H1 (cell line): Measurements from ENCODE around the gene GPX6. TPM values are rescaled to one million over a fixed set of nuclear protein-coding genes. Genes with fewer than 3 reads are reported as not detected.

ENCODE experiments used
- CTCF ChIA-PET: fragments of 300-600 bp; sonication (Branson Sonifier 250); formaldehyde crosslinking; loops from one replicate; lab custom pipeline; 2021; ENCODE audit not compliant: partially characterized antibody; lab: Charles Lee
- POLR2A ChIA-PET: fragments of 300-600 bp; sonication (Branson Sonifier 250); formaldehyde crosslinking; loops from one replicate; lab custom pipeline; 2021; ENCODE audit warnings: inconsistent platforms; ENCODE audit not compliant: partially characterized antibody; lab: Charles Lee
- DNase-seq, 2 experiments: peaks; one replicate each; pipeline versions ENCODE4 v3.0.0 to v3.0.0-alpha.2; 2010 to 2022; ENCODE audit warnings: low spot score in 2 of 2, low read depth in 1 of 2, mixed read lengths in 1 of 2
- FAIRE-seq: peaks from 2 replicates; lab custom pipeline; 2011; peaks lifted over from hg19 to GRCh38; lab: Jason Lieb, UNC
- H2AFZ ChIP-seq: 2 replicates; pipeline ENCODE4 v1.8.1; 2012; ENCODE audit warnings: low read length, inconsistent platforms
- H2AK5ac ChIP-seq: 2 replicates; pipeline ENCODE4 v1.6.1; 2013; ENCODE audit warnings: low read depth, low read length
- H2BK120ac ChIP-seq: replicated peaks from 2 replicates; pipeline ENCODE3; 2013; ENCODE audit warnings: low read depth, low read length, inconsistent platforms
- H2BK12ac ChIP-seq: 2 replicates; pipeline ENCODE4 v1.6.1; 2013; ENCODE audit warnings: low read depth, low read length
- H2BK15ac ChIP-seq: 2 replicates; pipeline ENCODE4 v1.6.1; 2013; ENCODE audit warnings: low read length
- H2BK20ac ChIP-seq: 2 replicates; pipeline ENCODE4 v1.6.1; 2013; ENCODE audit warnings: low read length
- H2BK5ac ChIP-seq: 2 replicates; pipeline ENCODE4 v1.6.1; 2013; ENCODE audit warnings: low read depth, low read length
- H3K14ac ChIP-seq: 2 replicates; pipeline ENCODE4 v1.6.1; 2013; ENCODE audit warnings: inconsistent platforms; ENCODE audit not compliant: insufficient read length
- H3K18ac ChIP-seq: 2 replicates; pipeline ENCODE4 v1.6.1; 2013; ENCODE audit warnings: low read length; ENCODE audit errors: extremely low read depth
- H3K23ac ChIP-seq: 2 replicates; pipeline ENCODE4 v1.6.1; 2013; ENCODE audit warnings: inconsistent platforms; ENCODE audit not compliant: insufficient read length
- H3K23me2 ChIP-seq: 2 replicates; pipeline ENCODE4 v1.6.1; 2013; ENCODE audit warnings: low read depth, low read length
- H3K27ac ChIP-seq: 2 replicates; pipeline ENCODE4 v1.6.1; 2011; ENCODE audit warnings: low read depth, low read length, inconsistent platforms
- H3K27me3 ChIP-seq, 4 experiments: replicated peaks in 1 of 4; 1 replicate in 1 of 4; 2 replicates in 3 of 4; pipeline versions ENCODE4 v1.6.1 to v1.8.1; 2011 to 2013; ENCODE audit warnings: low read length in 3 of 4, mild to moderate bottlenecking in 3 of 4, inconsistent platforms in 2 of 4, mixed read lengths in 2 of 4, moderate library complexity in 1 of 4; ENCODE audit not compliant: control insufficient read depth in 3 of 4, insufficient read depth in 3 of 4; ENCODE audit errors: extremely low read depth in 1 of 4
- H3K36me3 ChIP-seq, 4 experiments: 2 replicates each; pipeline versions ENCODE4 v1.6.1 to v1.8.1; 2011 to 2013; ENCODE audit warnings: mild to moderate bottlenecking in 4 of 4, low read length in 3 of 4, moderate library complexity in 2 of 4, control low read depth in 1 of 4, inconsistent platforms in 1 of 4; ENCODE audit not compliant: insufficient read depth in 4 of 4, control insufficient read depth in 2 of 4
- H3K4ac ChIP-seq: replicated peaks from 2 replicates; pipeline ENCODE3; 2013; ENCODE audit warnings: low read length, low read depth, mixed read lengths, inconsistent platforms; ENCODE audit not compliant: insufficient read length
- H3K4me1 ChIP-seq, 4 experiments: replicated peaks in 1 of 4; 1 replicate in 1 of 4; 2 replicates in 3 of 4; pipeline versions ENCODE4 v1.6.1 to v1.8.1; 2011 to 2013; ENCODE audit warnings: low read length in 3 of 4, inconsistent platforms in 2 of 4, mixed read lengths in 1 of 4; ENCODE audit not compliant: insufficient read depth in 4 of 4, control insufficient read depth in 3 of 4
- H3K4me2 ChIP-seq, 2 experiments: 2 replicates each; pipeline versions ENCODE4 v1.6.1 to v1.8.1; 2011 to 2013; ENCODE audit warnings: low read depth in 2 of 2, low read length in 2 of 2, control low read depth in 1 of 2, inconsistent platforms in 1 of 2, mild to moderate bottlenecking in 1 of 2; ENCODE audit not compliant: insufficient read depth in 1 of 2
- H3K4me3 ChIP-seq, 4 experiments: fragments of 200-600, 300-600 bp in 1 of 4; sonication (generic), shearing (Covaris generic), sonication (Bioruptor Twin) in 1 of 4; 2 replicates each; pipeline versions ENCODE4 v1.5.1 to v1.8.1; 2011 to 2016; ENCODE audit warnings: low read length in 4 of 4, low read depth in 3 of 4, control low read depth in 2 of 4, inconsistent platforms in 2 of 4, mild to moderate bottlenecking in 2 of 4, mixed read lengths in 1 of 4, moderate library complexity in 1 of 4; ENCODE audit not compliant: insufficient read depth in 2 of 4; ENCODE audit errors: extremely low read depth in 1 of 4
- H3K56ac ChIP-seq: replicated peaks from 2 replicates; pipeline ENCODE3; 2013; ENCODE audit warnings: low read depth, mild to moderate bottlenecking, mixed read lengths, low read length, inconsistent platforms; ENCODE audit not compliant: insufficient read length
- H3K79me1 ChIP-seq: 2 replicates; pipeline ENCODE4 v1.6.1; 2013; ENCODE audit warnings: low read depth, low read length, control low read depth
- H3K79me2 ChIP-seq, 2 experiments: 2 replicates each; pipeline versions ENCODE4 v1.6.1 to v1.8.1; 2012 to 2013; ENCODE audit warnings: low read length in 2 of 2, mild to moderate bottlenecking in 2 of 2, inconsistent platforms in 1 of 2; ENCODE audit not compliant: insufficient read depth in 2 of 2, control insufficient read depth in 1 of 2
- H3K9ac ChIP-seq, 4 experiments: replicated peaks in 1 of 4; 1 replicate in 1 of 4; 2 replicates in 3 of 4; pipeline versions ENCODE4 v1.6.1 to v1.8.1; 2011 to 2013; ENCODE audit warnings: low read depth in 3 of 4, low read length in 3 of 4, control low read depth in 2 of 4, mild to moderate bottlenecking in 2 of 4, moderate library complexity in 2 of 4, inconsistent platforms in 1 of 4; ENCODE audit errors: extremely low read depth in 1 of 4
- H3K9me3 ChIP-seq, 2 experiments: 2 replicates each; pipeline versions ENCODE4 v1.6.1 to v1.8.1; 2012 to 2013; ENCODE audit warnings: mild to moderate bottlenecking in 2 of 2, moderate library complexity in 2 of 2, control low read depth in 1 of 2, inconsistent platforms in 1 of 2, low read depth in 1 of 2, low read length in 1 of 2, mixed read lengths in 1 of 2; ENCODE audit not compliant: insufficient read depth in 2 of 2
- H4K20me1 ChIP-seq, 2 experiments: replicated peaks in 1 of 2; 2 replicates each; pipeline versions ENCODE3 to v1.8.1; 2011 to 2013; ENCODE audit warnings: inconsistent platforms in 2 of 2, low read length in 2 of 2, mild to moderate bottlenecking in 1 of 2; ENCODE audit not compliant: insufficient read depth in 2 of 2, control insufficient read depth in 1 of 2
- H4K5ac ChIP-seq: 2 replicates; pipeline ENCODE4 v1.6.1; 2013; ENCODE audit warnings: low read length, low read depth, mixed read lengths, inconsistent platforms; ENCODE audit not compliant: insufficient read length
- H4K8ac ChIP-seq: 2 replicates; pipeline ENCODE4 v1.8.0; 2013; ENCODE audit warnings: mild to moderate bottlenecking, moderate library complexity, low read length, inconsistent platforms; ENCODE audit not compliant: insufficient read depth; ENCODE audit errors: extremely low read depth
- H4K91ac ChIP-seq: replicated peaks from 2 replicates; pipeline ENCODE3; 2013; ENCODE audit warnings: low read length, mixed read lengths, inconsistent platforms; ENCODE audit not compliant: insufficient read length
- BACH1 ChIP-seq: IDR thresholded peaks from 2 replicates; pipeline ENCODE4 v1.6.1; 2012; ENCODE audit warnings: low read length, improper control_type of control experiment
- EP300 ChIP-seq, 2 experiments: IDR thresholded peaks; 1 replicate in 1 of 2; 2 replicates in 1 of 2; pipeline ENCODE4 v1.6.1; 2011 to 2012; ENCODE audit warnings: low read depth in 2 of 2, low read length in 2 of 2, mild to moderate bottlenecking in 2 of 2, borderline replicate concordance in 1 of 2, inconsistent platforms in 1 of 2, moderate library complexity in 1 of 2
- GABPA ChIP-seq: IDR thresholded peaks from 2 replicates; pipeline ENCODE4 v1.6.1; 2011; ENCODE audit warnings: mild to moderate bottlenecking, low read length, moderate library complexity, borderline replicate concordance; ENCODE audit not compliant: insufficient read depth
- KDM4A ChIP-seq: IDR thresholded peaks from one replicate; pipeline ENCODE4 v1.7.1; 2012; ENCODE audit warnings: low read depth, mild to moderate bottlenecking, moderate library complexity, low read length, inconsistent platforms; ENCODE audit not compliant: severe bottlenecking
- NANOG ChIP-seq: IDR thresholded peaks from 2 replicates; pipeline ENCODE4 v1.6.1; 2011; ENCODE audit warnings: low read length, low read depth, mild to moderate bottlenecking, inconsistent platforms; ENCODE audit not compliant: insufficient read depth, poor library complexity, severe bottlenecking
- SIX5 ChIP-seq: IDR thresholded peaks from 2 replicates; pipeline ENCODE4 v1.6.1; 2011; ENCODE audit warnings: mild to moderate bottlenecking, low read depth, low read length
- SRF ChIP-seq: IDR thresholded peaks from 2 replicates; pipeline ENCODE4 v1.6.1; 2011; ENCODE audit warnings: mild to moderate bottlenecking, low read depth, low read length, moderate library complexity
- whole genome bisulfite sequencing, 2 experiments: shearing (Covaris generic) in 1 of 2; methylation state at CpG; one replicate each; pipeline versions ENCODE4 v1.1.6 to v1.1.7; 2013 to 2015; ENCODE audit warnings: low lambda C conversion rate in 2 of 2, mixed read lengths in 2 of 2, inconsistent platforms in 1 of 2, low coverage in 1 of 2, missing lambda C conversion rate in 1 of 2; ENCODE audit not compliant: insufficient replicate concordance in 2 of 2, insufficient coverage in 1 of 2, insufficient read length in 1 of 2; ENCODE audit errors: extremely low coverage in 1 of 2, missing lambda C conversion rate in 1 of 2; 5-methylcytosine and 5-hydroxymethylcytosine counted together
- polyA plus RNA-seq, 7 experiments: library from polyadenylated mRNA; depleted of rRNA in 3 of 7; stranded (reverse) in 5 of 7; unstranded in 2 of 7; fragments of >200 nt in 5 of 7; fragments of 200-250 nt in 2 of 7; gene quantifications; 1 replicate in 5 of 7; 2 replicates in 1 of 7; 4 replicates in 1 of 7; pipeline versions ENCODE4 v1.2.1 to v1.2.3, GENCODE V29; 2011 to 2013; ENCODE audit warnings: missing spikeins in 2 of 7, mixed read lengths in 2 of 7
- total RNA-seq: library from RNA; stranded (reverse); fragmentation: NEBNext Ultra II Directional; extraction: Animal tissue kit (Norgen Biotek cat#: 25700); gene quantifications from 2 replicates; pipeline ENCODE4 v1.2.1, GENCODE V29; 2021

Gene GPX6
- total and polyA plus RNA-seq, 2 of the 8 experiments (the other 6 are each of a cell fraction or from before 2014, with no cell fraction given) = not detected

- no peak overlapping the region for H4K91ac ChIP-seq
- no peaks in the 10 kb centered on the region for H3K79me2 ChIP-seq
- no peak overlapping the region for H3K4me3 ChIP-seq
- no peak overlapping the region for H3K4me2 ChIP-seq
- no peak for DNase-seq
- WGBS, 2 experiments = 84% methylated on average over 1 of the region's 1 CpG; no CpG with 5 or more reads in 1 of the 2 experiments
- no peaks in the 10 kb centered on the region for H3K79me1 ChIP-seq
- H2AFZ ChIP-seq = no peak overlapping the region
- H2AK5ac ChIP-seq = no peak overlapping the region
- TF ChIP-seq BACH1 = no peak
- no peak for TF ChIP-seq SRF
- TF ChIP-seq SIX5 = no peak
- no peak for TF ChIP-seq NANOG
- TF ChIP-seq KDM4A = no peak
- TF ChIP-seq EP300 (IDR thresholded peaks at IDR 0.05; ENCODE audit: borderline replicate concordance in 1 of 2, low read depth in 2 of 2, low read length in 2 of 2) = no peak
- no peak for TF ChIP-seq GABPA
- H3K14ac ChIP-seq = no peak overlapping the region
- H2BK15ac ChIP-seq = no peak overlapping the region
- no peak overlapping the region for H3K23ac ChIP-seq
- H3K9ac ChIP-seq = no peak overlapping the region
- no peaks in the 10 kb centered on the region for H3K9me3 ChIP-seq
- CTCF ChIA-PET = no interaction called here
- no peak overlapping the region for H3K4ac ChIP-seq
- H4K20me1 ChIP-seq = no peaks in the 10 kb centered on the region
- no peak overlapping the region for H2BK120ac ChIP-seq
- H2BK12ac ChIP-seq = no peak overlapping the region
- H2BK5ac ChIP-seq = no peak overlapping the region
- no peak overlapping the region for H2BK20ac ChIP-seq
- peaks cover 0 to 4% (median 1%) of the 10 kb centered on the region in 4 experiments; a peak in 3 of 7 replicates for H3K27me3 ChIP-seq
- H3K56ac ChIP-seq = no peak overlapping the region
- no peak overlapping the region for H3K18ac ChIP-seq
- POLR2A ChIA-PET = no interaction called here
- H3K4me1 ChIP-seq = no peaks in the 10 kb centered on the region
- no peaks in the 10 kb centered on the region; a peak in 1 of 8 replicates for H3K36me3 ChIP-seq
- H3K27ac ChIP-seq = no peak overlapping the region
- no peak overlapping the region for H4K8ac ChIP-seq
- no peak for FAIRE-seq
- no peak overlapping the region for H4K5ac ChIP-seq
- no peaks in the 10 kb centered on the region for H3K23me2 ChIP-seq
Measured at GRCh38 chr6:28458568-28458967, 57.0 kb downstream of the GPX6 start.
